Type B pancreatic cell (in vitro differentiated cells): Measurements from ENCODE around the gene TOMM20. TPM values are rescaled to one million over a fixed set of nuclear protein-coding genes. Genes with fewer than 3 reads are reported as not detected.

Experiments used
- DNase-seq: peaks from one replicate; pipeline ENCODE4 v3.0.0; 2021; ENCODE audit warnings: mixed read lengths; ENCODE audit not compliant: unreplicated experiment; ENCODE audit errors: extremely low spot score
- H3K27ac Mint-ChIP-seq: 2 replicates; pipeline ENCODE4 v1.8.0; 2021; ENCODE audit warnings: mild to moderate bottlenecking, mixed read lengths
- H3K27me3 Mint-ChIP-seq: 2 replicates; pipeline ENCODE4 v1.8.0; 2021; ENCODE audit warnings: mixed read lengths
- H3K36me3 Mint-ChIP-seq: 2 replicates; pipeline ENCODE4 v1.8.0; 2021; ENCODE audit warnings: mixed read lengths
- H3K4me1 Mint-ChIP-seq: one replicate; pipeline ENCODE4 v1.8.0; 2021; ENCODE audit warnings: mixed read lengths; ENCODE audit not compliant: unreplicated experiment
- H3K4me3 Mint-ChIP-seq: 2 replicates; pipeline ENCODE4 v1.8.0; 2021; ENCODE audit warnings: mild to moderate bottlenecking, mixed read lengths
- H3K9me3 Mint-ChIP-seq: 2 replicates; pipeline ENCODE4 v1.8.0; 2021; ENCODE audit warnings: mixed read lengths
- total RNA-seq: library from RNA; stranded (reverse); gene quantifications from 2 replicates; pipeline ENCODE4 v1.2.1, GENCODE V29; 2021; ENCODE audit warnings: low replicate concordance
- TF ChIP-seq, protein P1 (sequence below): fragments of 200-600 bp; sonication (generic); conservative IDR thresholded peaks from 2 replicates; pipeline ENCODE4 v1.5.0; 2021; ENCODE audit warnings: antibody characterized with exemption, mild to moderate bottlenecking

TOMM20 gene
- total RNA-seq, 1 donor from 2014 or later, result 119 TPM

DNA sequence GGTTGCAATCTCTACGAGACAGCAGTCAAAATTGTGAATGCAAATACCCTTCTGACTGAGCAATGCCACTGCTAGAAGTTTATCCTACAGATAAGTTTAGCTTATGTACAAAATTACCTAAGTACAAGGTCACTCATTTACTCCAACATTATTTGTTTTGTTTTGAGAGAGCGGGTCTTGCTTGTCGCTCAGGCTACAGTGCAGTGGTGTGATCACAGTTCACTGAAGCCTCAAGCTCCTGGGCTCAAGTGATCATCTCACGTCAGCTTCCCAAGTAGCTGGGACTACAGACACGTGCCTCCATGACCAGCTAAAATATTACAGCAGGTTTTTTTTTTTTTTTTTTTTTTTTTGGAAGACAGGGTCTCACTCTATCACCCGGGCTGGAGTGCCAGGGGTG is 17.0 kb upstream of the TOMM20 start:
- H3K27me3 Mint-ChIP-seq, result no peaks in the 10 kb centered on the region
- no peak overlapping the region for H3K27ac Mint-ChIP-seq
- TF ChIP-seq, protein P1, sequence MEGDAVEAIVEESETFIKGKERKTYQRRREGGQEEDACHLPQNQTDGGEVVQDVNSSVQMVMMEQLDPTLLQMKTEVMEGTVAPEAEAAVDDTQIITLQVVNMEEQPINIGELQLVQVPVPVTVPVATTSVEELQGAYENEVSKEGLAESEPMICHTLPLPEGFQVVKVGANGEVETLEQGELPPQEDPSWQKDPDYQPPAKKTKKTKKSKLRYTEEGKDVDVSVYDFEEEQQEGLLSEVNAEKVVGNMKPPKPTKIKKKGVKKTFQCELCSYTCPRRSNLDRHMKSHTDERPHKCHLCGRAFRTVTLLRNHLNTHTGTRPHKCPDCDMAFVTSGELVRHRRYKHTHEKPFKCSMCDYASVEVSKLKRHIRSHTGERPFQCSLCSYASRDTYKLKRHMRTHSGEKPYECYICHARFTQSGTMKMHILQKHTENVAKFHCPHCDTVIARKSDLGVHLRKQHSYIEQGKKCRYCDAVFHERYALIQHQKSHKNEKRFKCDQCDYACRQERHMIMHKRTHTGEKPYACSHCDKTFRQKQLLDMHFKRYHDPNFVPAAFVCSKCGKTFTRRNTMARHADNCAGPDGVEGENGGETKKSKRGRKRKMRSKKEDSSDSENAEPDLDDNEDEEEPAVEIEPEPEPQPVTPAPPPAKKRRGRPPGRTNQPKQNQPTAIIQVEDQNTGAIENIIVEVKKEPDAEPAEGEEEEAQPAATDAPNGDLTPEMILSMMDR, result no peak
- H3K36me3 Mint-ChIP-seq, result peaks cover 18% of the 10 kb centered on the region
- DNase-seq, result no peak
- H3K4me1 Mint-ChIP-seq, result no peaks in the 10 kb centered on the region
- no peak overlapping the region for H3K4me3 Mint-ChIP-seq
- H3K9me3 Mint-ChIP-seq, result no peaks in the 10 kb centered on the region

DNA sequence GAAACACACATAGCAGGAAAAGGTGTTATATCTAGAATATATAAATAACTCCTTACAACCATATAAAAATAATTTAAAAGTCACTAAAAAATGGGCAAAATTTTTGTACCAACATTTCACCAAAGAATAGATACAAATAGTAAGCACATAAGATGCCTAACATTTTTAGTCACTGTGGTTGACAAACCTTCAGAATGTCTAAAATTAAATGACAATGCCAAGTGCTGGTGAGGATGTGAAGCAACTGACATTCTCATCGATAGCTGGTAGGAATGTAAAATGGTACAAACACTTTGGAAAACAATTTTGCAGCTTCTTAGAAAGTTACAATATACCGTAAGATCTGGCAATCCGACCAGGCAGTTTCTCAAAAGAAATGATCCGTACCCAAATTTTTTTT is 14.4 kb upstream of the TOMM20 start:
- H3K9me3 Mint-ChIP-seq, result no peaks in the 10 kb centered on the region
- TF ChIP-seq, protein P1, result no peak
- peaks cover 17% of the 10 kb centered on the region for H3K36me3 Mint-ChIP-seq
- no peak for DNase-seq
- no peak overlapping the region for H3K27ac Mint-ChIP-seq
- H3K27me3 Mint-ChIP-seq, result no peaks in the 10 kb centered on the region
- H3K4me3 Mint-ChIP-seq, result no peak overlapping the region
- H3K4me1 Mint-ChIP-seq, result no peaks in the 10 kb centered on the region

DNA sequence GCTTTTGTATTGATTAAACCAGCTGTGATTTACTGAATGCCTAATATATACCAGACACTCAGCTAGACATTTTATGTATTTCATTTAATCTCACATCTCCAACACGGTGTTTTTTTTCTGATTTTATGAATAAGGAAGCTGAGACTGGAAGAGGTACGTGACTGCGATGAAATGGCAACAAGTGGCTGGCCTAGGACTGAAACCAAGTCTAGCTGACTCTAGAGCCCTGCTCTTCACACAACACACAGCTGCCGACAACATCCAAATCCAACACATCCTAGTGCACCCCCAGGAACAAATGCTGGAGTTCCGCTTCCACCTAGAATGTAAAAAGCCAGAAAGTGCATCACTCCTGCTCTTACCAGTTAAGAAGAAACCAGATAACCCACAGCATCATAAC is 10.7 kb upstream of the TOMM20 start:
- DNase-seq, result no peak
- H3K36me3 Mint-ChIP-seq, result peaks cover 29% of the 10 kb centered on the region
- no peaks in the 10 kb centered on the region for H3K9me3 Mint-ChIP-seq
- H3K27me3 Mint-ChIP-seq, result no peaks in the 10 kb centered on the region
- TF ChIP-seq, protein P1, result no peak
- no peaks in the 10 kb centered on the region for H3K4me1 Mint-ChIP-seq
- no peak overlapping the region for H3K27ac Mint-ChIP-seq
- no peak overlapping the region for H3K4me3 Mint-ChIP-seq

DNA sequence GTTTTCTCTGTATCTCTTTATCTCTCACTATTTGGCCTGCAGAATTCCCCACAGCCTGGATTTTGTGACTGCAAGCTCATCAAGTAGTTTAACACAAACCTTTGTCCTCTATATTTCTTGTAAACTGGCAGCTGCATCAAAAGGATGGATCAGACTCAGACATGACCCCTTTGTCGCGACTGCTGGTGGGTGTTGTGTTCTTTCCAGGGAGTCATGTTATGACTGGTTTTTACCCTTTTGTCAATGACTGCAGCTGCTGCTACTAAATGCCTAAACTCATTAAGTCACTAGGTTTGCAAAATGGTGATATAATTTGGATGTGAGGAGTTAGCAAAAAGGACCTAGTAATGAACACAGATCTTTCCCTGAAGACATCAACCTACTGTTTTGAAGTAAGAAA is 10.2 kb upstream of the TOMM20 start:
- TF ChIP-seq, protein P1, result no peak
- H3K27ac Mint-ChIP-seq, result no peak overlapping the region
- H3K27me3 Mint-ChIP-seq, result no peaks in the 10 kb centered on the region
- H3K36me3 Mint-ChIP-seq, result peaks cover 29% of the 10 kb centered on the region
- no peak for DNase-seq
- no peak overlapping the region for H3K4me3 Mint-ChIP-seq
- H3K9me3 Mint-ChIP-seq, result no peaks in the 10 kb centered on the region
- no peaks in the 10 kb centered on the region for H3K4me1 Mint-ChIP-seq

DNA sequence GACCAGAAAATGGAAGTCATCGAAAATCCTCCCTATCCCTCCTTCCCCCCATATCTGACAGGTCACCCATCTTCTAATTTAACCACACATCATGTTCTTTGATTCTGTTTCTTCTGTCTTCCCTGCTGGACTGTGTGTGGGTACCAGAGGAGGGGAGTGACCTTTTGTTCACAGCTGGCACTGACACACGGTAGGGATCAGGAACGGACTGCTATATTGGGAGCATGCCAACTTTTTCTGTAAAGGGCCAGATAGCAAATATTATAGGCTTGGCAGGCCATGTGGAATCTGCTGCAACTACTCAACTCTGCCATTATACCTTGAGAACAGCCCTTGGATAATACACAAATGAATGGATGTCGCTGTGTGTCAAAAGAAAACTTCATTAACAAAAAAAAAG is 7.5 kb upstream of the TOMM20 start:
- Mint-ChIP-seq H3K4me1 (no peaks in the 10 kb centered on the region), H3K36me3 (peaks cover 28% of the 10 kb centered on the region), H3K4me3 (no peak overlapping the region), H3K27ac (no peak overlapping the region), H3K9me3 (no peaks in the 10 kb centered on the region), H3K27me3 (no peaks in the 10 kb centered on the region)
- no peak for DNase-seq
- TF ChIP-seq, protein P1, result no peak

DNA sequence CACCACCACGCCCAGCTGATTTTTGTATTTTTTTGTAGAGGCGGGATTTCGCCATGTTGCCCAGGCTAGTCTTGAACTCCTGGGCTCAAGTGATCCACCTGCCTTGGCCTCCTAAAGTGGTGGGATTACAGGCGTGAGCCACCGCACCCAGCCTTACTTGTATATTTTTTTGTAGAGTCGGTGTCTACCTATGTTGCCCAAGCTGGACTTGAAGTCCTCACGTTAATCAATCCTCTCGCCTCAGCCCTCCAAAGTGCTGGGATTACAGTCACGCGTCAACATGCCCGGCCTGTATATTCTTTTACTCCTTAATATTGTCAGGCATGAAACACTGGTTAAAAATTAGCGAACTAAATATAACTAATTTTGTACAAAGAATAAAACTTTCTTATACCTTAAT is 5.5 kb upstream of the TOMM20 start:
- DNase-seq, result no peak
- Mint-ChIP-seq H3K36me3 (peaks cover 25% of the 10 kb centered on the region), H3K9me3 (no peaks in the 10 kb centered on the region), H3K27me3 (no peaks in the 10 kb centered on the region), H3K4me3 (no peak overlapping the region), H3K4me1 (peaks cover 5% of the 10 kb centered on the region), H3K27ac (no peak overlapping the region)
- TF ChIP-seq, protein P1, result no peak
